SIG-M5 (cell line): Measurements from ENCODE around the gene TAF10.

Experiments used
- DNase-seq: peaks from one replicate; lab custom pipeline; 2025; lab: John Stamatoyannopoulos, UW

Gene TAF10

DNA sequence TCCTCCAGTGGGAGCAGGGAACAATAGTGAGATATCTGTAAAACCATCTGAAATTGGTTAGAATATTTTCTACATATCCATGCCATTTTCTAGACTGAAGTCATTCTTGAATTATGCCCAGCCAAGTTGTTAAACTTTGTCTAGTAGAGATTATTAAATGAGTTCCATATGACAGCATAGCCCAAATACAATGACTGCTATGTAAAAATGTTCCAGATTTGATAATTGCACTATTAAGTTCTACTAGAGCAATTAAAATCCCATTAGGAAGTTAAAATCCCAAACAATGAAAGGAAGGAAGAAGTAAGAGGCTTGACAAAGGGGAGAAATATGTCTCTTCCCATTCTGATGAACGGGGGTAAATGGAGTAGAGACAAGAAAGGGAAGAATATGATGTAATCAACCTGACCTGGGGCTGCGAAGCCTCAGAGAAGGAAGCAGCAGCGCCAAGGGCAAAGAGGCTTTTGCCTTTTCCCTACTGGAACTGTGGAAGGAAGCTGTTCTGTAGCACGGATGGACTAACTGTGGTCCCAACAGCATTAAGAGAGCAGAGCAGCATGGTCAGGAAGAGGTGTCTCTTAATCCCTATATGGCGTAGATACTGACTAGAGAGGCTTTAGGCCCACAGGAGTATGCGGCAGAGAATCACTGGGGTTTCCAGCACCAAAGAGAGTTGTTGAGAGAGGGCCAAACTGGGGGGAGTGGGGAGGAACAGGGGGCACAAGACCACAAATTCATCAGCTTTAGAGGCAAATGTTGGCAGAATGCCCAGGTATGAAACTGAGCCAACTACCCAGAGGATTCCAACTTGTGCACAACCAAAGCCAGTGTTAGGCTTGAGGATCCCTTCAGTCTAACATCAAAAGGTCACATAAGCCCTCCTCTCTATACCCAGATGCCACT, 35.3 kb downstream of the TAF10 start:
- no peak for DNase-seq

DNA sequence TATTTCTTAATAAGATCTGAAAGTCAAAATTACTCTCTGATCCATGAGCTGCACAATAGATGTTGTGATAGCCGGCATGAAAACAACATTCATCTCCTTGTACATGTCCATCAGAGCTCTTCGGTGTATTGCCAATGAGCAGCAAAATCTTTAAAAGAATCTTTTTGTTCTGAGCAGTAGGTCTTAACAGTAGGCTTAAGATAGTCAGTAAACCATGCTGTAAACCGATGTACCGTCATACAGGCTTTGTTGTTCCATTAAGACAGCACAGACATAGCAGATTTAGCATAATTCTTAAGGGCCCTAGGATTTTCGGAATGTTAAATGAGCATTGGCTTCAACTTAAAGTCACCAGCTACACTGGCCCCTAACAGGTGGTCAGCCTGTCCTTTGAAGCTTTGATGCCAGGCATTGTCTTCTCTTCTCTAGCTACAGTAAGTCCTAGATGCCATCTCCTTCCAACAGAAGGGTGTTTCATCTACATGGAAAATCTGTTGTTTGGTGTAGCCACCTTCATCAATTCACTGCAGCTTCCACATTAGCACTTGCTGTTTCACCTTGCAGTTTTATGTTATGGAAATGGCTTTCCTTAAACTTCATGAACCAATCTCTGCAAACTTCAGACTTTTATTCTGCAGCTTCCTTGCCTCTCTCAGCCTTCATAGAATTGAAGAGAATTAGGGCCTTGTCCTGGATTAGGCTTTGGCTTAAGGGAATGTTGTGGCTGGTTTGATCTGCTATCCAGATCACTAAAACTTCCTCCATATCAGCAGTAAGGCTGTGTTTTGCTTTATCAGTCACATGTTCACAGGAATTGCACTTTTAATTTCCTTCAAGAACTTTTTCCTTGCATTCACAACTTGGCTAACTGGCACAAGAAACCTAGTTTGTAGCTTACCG, 37.0 kb downstream of the TAF10 start:
- DNase-seq: no peak

DNA sequence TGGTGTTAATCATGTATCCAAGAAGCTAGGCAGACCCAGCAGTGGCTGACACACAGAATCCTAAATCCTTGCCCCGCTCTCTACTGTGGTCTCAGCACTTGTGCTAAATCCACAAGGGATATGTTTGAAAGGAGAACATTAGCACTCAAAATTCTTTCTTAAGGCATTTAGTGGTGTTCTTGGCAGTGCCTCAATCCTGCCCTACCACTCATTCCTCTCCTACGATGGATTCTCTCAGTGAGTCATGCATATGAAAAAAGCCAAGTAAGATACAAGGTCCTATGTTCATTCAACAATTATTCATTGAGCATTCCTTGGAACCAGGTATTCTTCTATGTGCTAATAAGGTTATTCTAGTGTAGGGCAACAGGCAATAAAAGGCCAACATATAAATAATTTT, 39.8 kb downstream of the TAF10 start:
- DNase-seq: no peak

DNA sequence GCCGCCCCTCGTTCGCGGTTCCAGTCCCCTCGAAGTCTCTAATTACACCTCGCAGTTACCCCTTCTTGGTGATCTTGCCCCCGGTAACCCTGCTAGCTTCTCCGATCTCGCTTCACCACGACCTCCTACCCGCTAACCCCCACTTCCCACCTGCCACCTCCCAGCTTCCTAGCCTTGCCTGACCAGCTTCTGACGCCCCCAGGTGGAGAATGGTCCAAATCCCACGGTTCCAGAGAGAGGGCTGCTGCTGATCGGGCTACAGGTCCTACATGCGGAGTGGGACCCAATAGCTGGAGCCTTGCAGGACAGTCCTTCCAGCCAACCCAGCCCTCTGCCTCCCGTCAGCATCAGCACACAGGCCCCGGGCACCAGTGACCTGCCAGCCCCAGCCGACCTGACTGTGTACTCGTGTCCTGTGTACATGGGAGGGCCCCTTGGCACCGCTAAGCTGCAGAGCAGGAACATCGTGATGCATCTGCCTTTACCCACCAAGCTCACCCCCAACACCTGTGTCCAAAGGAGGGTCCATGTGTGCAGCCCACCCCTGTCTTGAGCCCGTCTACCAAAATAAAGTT, 40.5 kb downstream of the TAF10 start:
- DNase-seq: no peak

DNA sequence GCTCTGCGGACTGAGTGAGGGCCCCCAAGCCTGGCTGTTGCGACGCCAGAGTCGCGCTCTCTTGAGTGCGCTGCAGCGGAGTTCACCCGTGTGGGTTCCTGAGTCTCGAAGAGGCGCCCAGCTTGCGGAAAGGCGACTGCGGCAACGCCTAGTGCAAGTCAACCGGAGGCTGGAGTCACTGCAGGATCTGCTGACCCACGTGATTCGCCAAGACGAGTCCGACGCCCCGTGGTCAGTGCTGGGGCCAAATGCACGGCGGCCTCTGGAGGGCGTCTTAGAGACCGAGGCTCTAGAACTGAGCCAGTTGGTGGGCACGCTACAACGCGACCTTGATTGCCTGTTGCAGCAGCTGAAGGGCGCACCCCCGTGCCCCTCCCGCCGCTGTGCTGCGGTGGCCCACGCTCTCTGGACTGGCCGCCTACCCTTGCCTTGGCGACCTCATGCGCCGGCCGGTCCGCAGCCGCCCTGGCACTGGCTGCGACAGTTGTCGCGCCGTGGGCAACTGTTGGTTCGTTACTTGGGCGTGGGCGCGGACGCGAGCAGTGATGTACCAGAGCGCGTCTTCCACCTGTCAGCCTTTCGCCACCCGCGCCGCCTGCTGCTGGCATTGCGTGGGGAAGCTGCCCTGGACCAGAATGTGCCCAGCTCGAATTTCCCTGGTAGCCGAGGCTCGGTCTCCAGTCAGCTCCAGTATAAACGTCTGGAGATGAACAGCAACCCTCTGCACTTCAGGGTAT, 41.2 kb downstream of the TAF10 start:
- DNase-seq: no peak

DNA sequence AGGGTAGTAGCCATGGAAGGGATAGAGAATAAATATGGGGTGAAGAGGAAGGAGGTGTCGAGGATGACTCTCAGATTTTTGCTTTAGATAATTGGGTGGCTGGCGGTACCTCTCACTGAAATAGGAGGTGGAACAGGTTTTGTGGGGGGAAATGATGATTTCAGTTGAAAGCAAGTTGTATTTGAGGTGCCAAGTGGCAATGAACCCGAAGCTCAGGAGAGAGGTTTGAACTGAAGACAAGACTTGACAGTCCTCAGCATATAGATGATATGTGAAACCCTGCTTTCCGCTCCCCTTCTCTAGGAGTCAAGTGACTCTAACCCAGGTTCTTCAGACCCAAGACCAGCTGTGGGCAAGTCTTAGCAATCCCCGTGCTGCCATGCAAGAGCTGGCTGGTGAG, 42.3 kb downstream of the TAF10 start:
- DNase-seq: no peak

DNA sequence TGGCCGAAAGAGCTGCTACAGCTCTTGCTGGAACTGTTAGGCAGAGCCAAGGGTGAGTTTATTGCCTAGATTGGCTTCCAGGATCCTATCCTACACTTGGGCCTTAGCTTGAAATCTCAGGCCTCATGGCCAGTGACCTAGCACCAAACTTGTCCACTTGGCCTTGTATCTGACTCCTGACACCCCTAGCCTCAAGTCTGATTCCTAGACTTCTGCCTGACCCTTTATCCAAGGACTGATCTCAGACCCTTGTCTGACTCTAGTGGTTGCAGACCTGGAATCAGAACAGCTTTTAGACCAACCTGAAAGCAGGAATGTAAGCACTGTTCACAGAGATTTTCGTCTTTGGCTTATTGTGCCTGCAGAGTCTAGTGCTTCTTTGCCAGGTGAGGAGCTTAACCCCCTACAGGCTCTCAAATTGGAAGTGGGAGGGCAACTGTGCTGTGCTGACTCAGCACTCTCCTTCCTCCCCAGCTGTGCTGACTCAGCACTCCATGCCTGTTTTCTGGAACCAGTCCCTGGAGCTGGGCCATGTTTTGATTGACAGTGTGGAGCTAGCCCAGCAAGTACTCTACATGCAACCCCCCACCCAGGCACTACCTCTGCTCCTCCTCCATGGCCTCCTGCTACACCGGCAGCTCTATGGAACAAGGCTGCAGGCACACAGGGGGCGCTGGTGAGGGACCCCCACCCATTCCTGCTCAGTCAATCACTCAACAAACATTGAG, 43.7 kb downstream of the TAF10 start:
- DNase-seq: no peak

DNA sequence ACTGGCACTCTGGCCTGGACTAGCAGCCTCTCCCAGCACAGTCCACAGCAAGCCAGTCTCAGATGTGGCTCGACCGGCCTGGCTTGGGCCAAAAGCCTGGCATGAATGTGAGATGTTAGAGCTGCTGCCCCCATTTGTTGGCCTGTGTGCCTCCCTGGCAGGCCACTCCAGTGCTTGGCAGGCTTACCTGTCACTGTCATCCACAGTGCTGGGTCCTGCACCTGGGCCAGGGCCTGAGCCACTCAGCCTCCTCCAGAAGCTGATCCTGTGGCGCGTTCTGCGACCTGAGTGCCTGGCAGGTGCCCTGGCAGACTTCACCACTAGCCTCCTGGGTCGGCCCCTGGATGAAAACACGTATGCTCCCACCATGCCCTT, 44.7 kb downstream of the TAF10 start:
- DNase-seq: no peak

DNA sequence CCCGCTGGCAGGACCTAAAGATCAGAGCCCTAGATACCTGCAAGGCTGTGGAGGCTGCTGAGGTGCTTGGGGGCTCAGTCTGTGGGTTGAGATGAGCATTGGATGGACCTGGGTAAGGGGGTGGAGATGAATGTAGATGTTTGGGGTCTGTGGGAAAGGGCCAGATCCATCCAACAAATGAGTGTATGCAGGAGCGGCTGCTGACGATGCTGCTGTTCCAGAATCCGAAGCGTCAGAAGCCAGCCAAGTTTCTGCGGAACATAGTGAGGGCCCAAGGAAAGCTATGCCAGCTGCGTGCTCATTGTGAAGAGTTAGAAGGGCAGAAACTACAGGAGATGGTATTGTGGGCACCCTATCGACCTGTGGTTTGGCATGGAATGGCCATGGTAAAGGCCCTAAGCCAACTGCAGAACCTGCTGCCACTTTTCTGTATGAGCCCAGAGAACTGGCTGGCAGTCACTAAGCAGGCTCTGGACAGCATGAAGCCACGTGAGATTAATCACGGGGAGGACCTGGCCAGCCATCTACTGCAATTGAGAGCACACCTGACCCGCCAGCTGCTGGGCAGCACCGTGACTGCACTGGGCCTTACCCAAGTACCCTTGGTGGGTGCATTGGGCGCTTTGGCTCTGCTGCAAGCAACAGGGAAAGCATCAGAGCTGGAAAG, 45.2 kb downstream of the TAF10 start:
- no peak for DNase-seq

DNA sequence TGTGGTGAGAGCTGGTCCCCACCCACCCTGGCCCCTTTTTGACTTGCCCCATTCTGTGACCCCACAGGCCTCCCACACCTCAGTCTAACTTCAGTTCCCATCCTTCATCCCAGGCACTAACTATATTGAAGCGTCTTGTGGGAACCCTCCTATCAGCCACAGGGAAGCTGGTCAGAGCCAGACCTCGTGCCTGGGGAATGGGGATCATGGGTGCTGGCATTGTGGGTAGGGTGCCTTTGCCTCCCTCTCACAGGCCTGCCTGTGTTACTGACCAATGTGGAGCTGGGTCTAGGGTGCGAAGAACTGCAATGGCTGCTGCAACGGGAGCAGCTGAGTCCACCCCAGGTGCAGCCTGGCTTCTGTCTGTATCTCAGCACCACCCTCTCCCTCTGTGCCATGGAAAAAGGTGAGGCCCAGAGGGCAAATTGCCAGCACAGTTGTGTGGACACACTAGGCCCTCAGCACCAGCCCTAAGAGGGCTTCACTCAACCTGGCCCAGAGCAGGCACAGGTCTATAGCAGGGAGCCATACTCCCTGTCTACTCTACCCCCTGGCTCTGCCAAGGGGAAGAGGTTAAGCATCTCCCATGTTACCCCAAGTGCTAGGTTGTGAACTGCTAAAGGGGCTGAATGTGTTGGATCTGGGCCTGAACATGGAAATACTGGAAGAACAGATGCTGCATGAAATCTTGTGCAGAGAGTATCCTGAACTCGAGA, 45.9 kb downstream of the TAF10 start:
- DNase-seq: no peak

DNA sequence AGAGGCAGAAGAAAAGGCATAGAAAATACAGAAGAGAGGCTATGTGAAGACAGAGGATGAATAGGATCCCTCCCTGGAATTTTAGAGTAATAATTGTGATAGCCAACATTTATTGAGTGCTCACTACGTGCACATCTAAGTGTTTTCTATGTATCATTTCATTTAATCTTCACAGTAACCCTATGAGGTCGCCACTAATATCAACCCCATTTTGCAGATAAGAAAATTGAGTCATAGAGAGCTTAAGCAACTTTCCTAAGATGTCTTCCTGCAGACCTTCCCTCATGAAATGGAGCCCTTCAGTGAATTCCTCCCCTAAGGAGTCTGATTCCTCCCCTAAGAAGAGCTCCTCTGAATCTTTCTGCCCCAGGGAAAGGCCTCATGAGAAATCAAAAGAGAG, 46.7 kb downstream of the TAF10 start:
- no peak for DNase-seq

DNA sequence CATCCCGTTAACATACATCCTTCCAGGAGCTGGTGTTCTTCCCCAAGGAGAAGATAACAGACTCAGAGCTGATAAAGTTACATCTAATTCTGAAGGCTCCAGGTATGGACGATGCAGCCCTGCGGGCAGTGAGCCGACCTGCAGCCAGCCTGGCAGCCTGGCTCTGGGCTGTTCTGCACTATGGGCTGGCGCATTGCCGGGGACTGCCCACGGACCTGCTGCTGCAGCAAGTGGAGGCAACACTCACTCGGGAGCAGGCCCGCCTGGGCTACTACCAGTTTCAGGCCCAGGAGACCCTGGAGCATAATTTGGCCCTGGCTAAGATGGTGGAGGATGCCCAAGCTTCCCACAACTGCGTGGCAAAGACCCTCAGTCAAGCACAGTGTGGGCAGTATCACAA, 48.3 kb downstream of the TAF10 start:
- DNase-seq: no peak

DNA sequence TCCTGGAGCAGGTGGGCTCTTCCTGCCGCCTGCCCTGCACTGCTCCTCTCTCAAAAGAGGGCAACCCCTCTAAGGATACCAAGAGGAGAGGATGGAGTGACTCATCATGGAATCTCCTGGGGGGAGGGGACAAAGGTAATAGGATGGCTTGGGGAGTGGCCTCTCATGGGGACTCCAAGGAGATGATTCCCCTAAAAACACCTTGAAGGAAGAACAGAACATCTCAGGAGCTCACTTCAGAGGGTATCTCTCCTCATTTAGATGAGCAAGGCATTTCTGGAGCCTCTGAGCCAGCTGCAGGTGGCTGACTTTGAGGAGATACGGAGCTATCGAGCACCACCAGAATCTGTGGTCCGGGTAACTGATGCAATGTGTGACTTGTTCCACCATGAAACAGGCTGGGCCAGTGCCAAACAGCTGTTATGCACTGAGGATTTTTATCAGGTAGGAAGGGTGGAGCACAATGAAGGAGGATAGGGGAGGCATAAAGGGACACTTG, 48.8 kb downstream of the TAF10 start:
- DNase-seq: no peak

DNA sequence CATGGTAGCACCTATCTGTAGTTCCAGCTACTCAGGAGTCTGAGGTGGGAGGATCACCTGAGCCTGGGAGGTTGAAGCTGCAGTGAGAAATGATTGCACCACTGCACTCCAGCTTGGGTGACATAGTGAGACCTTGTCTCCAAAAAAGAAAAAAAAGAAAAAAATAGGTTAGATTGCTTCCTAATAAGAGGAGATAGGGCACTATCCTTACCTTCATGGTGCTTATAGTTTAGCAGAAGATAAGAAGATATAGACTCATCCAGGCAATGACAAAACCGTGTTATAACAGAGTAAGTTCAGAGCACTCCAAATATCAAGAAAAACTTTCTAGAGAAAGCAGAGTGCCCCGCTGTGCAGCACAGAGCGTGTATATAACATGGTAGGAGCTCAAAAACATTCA, 50.7 kb downstream of the TAF10 start:
- no peak for DNase-seq
